Ramos (cell line): Measurements from ENCODE around the gene PPFIBP2.
"Not testable (repeated sequence)": the region's sequence is repeated elsewhere in the genome, so short reads cannot be mapped to it uniquely, and the experiment has no call there.

ENCODE experiments used
- in situ Hi-C: fragments of 300-500 bp; cut with MboI; formaldehyde crosslinking; loops from one replicate; pipeline ENCODE4 v1.14.3; 2022; ENCODE audit warnings: low sequenced_read_pairs; ENCODE audit not compliant: unreplicated experiment

The PPFIBP2 gene

DNA sequence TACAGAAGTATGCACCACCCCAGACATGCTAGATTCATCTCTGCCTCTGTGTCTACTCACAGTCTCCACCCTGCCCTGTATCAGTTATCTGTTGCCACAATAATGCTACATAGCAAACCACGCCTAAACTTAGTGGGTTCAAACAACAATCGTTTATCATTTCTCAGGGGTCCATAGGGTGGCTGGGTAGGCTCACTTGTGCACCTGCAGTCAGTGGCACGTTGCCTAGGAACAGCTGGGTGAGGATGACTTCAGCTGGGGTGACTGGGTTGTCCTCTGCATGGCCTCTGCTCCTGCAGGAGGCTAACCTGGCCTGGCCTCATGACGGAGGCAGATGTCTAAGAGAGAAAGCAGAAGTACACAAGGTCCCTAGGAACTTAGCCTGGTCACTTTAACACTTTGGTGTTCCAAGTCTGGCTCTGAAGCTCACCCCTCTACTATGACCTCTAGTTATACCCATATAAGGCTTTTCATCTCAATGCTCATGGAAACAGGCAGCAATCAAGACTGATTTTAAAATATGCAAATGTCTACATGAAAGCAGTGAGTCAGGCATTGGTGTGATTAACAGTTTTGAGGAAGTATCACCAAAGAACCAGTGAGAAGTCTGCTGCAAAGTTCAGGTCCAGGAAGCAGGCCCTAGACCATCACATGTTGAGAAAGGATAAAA, 17.8 kb upstream of the PPFIBP2 start:
- in situ Hi-C loops = no loop called here

DNA sequence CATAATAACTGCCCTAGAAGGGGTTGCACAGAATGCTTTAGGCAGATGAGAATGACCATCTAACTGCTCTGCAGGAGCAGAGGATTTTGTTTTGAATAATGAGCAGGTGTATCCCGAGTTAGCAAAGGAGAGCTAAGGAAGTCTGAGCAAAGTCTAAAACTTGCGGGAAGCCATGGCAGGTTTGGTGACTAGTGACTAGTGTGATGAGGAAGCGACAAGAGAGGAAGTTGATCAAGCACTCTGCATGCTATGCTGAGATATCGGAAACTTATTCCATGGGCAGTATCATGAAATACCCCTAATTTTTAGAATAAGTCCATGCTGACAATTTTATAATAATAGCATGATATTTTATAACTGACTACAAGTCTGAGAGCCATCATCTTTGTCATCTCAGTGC, 15.6 kb upstream of the PPFIBP2 start:
- in situ Hi-C loops = no loop called here

DNA sequence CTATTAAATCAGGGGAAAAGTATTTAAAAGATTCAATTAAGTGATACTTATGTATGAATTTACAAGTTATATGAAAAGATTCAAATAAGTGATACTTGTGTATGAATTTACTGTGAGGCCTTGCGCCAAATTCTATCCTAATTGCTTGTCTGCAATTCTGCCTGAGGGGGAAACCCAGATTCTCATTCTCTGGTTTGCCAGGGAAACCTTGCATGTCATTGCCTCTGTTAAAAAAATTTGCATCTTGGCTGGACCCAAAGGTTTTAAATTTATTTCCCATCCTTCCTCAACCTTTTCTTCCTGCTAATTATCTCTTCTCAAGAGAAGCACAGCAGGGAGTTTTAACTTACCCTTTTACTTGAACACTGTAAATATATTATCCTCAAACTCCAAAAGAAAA, 14.7 kb upstream of the PPFIBP2 start:
- in situ Hi-C loops = no loop called here

DNA sequence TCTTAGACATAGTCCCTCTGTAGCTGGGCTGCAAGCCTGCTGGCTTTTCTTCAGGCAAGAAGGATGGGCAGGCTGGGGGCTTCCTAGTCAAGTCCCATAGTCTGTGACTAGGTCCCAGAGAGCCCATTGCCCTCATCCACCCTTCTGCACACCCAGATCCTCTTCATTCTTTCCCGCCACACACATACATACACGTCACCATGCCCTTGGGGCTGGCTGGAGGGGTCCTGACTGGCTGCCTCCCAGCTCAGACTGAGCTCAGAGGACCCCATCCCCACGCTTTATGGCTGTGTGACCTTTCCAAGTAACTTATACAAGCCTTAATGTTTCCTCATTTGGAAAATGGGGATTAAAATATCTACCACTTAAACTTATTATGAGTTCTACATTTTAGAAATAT, 13.5 kb upstream of the PPFIBP2 start:
- in situ Hi-C loops = no loop called here

DNA sequence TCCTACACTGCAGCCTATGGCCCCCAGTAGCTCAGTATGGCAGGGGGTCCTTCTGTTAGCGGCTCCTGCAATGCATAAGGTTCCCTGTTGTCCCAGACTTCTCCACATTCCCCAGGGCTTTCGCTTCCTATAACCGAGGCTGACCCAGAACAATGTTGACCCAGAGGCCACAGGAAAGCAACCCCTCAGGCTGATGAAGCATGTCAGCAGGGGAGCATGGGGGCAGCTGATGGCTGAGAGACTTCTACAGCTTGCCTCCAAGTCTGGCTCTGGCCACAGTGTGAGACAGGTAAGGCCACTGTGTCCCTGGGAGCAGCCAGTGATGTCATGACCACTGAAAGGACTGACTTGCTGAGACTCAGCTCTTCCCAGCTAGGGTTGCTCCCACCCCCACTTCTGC, 12.5 kb upstream of the PPFIBP2 start:
- in situ Hi-C loops = no loop called here

DNA sequence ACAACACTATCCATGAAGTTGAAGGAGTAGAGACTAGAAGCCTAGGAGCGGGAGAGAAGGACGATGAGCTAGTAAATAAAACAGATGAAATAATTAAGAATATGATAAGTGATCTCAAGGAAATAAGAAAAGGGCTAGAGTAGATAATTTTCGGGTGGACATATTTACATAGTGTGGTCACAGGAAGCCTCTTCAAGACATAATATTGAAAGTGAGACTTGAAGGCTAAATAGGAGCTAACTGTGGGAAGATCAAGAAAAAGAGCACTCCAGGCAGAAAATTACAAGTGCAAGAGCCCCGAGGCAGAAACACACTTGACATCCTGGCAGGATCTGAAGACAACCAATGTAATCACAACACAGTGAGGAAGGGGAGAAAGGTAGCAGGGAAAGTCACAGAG, 11.9 kb upstream of the PPFIBP2 start:
- in situ Hi-C loops = no loop called here

DNA sequence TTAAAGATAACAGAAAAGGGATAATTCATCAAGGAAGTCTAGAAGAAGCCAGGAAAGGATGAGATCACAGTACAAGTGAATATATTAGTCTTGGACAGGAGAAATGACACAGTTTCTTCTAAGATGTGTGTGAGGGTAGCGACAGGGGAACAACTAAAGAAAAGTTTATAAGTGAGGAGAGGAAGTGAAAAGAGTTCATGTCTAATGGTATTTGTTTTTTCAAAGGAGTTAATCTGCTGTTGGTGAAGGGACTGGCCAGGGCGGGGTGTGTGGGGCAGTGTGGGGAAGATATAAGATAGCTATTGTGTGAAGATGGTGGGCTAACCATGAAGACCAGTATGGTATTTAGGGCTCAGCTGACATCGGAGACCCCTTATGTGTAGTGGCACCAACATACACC, 7.6 kb upstream of the PPFIBP2 start:
- in situ Hi-C loops = no loop called here

DNA sequence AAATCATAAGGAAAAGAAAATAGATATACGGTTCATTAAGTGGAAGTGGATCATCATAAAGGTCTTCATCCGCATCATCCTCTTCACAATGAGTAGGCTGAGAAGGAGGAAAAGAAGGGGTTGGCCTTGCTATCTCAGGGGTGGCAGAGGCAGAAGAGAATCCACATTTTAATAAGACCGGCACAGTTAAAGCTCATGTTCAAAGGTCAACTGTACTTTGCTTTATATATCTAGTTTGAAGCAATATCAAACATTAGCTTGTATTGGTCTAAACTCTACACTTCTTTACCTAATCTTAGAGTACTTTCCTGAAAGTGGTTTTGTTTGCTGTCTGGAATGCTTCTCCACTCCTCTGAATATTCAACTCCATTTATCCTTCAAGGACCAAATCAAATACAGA, 5.7 kb upstream of the PPFIBP2 start:
- in situ Hi-C loops = no loop called here

DNA sequence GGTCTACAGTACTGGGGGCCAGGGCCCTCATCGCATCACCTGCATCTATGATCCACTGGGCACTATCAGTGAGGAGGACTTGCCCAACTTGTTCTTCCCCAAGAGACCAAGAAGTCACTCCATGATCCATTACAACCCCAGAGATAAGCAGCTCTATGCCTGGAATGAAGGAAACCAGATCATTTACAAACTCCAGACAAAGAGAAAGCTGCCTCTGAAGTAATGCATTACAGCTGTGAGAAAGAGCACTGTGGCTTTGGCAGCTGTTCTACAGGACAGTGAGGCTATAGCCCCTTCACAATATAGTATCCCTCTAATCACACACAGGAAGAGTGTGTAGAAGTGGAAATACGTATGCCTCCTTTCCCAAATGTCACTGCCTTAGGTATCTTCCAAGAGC, 3.8 kb upstream of the PPFIBP2 start:
- in situ Hi-C loops = no loop called here

DNA sequence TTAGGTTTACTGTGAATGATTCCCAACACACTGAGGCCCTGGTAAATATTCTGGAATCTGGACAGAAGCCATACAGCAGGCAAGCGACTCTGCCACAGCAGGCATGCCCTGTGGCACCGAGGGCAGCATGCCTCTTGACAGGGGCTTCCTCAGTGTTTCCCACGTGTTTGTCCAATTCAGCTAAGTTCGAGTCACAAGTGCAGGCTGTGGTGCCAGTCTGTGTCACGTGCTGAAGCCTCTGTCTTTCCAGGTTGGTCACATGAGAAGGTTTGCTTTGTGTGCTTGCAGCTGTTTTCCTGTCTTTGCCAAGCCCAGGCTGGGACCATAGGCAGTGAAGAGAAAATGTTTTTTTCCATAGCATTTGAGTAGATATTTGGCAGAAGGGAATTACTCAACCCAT, 2.4 kb upstream of the PPFIBP2 start:
- in situ Hi-C loops = no loop called here

DNA sequence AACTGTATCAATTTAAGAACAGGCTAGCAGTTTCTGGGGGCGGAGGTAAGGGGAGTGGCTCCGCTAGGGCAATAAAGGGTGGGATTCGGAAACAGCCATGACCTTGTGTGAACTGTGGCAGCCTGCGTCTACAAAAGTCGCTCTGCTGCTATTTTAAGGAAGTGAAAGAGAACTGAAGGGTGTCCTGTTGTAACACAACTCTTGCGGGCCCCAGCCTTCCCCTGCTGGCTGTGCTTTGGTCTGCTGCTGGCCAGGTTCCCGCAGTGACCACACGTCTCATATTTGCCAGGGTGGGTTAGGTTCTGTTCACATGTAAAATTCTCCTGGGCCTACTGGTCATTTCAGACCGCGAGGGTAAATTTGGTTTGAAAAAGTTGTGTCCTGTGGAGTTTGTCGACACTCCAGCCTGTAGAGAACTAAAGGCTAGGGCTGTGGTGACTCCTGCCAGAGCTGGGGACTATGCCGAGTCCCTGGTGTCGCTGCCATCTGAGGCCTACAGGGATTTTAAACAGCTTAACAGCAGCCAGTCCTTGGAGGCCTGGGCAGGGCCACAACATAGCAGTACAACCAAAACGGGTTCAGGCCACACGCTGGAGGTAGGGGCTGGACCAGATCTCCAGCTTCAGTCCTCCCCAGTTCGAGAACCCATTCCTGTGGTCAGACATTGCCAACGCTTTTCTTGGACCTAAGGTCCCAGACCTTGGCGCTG, 1.1 kb upstream of the PPFIBP2 start:
- in situ Hi-C loops = no loop called here

DNA sequence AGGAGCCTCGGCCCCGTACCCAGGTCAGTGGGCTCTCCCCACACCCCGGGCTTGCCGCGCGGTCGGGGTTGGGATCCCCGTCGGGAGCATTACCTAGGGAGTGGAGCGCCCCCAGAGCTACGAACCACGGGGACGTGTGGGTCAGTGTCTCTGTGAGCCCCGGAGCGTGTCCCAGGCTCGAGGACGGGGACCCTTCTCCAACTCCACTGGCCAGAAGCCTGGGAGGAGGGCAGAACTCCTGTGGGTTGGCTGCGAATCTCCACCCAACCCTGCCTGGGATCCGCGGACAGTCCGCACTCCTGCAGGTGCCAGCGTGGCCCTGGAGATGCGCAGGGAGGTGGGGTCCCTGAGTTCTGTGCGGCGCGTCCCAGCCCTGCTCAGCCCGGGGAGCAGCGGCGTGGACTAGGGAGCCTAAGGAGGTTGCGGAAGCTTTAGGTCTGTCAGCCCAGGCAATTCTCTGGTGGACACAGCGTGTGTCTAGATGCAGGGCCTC, 346 bp downstream of the PPFIBP2 start:
- in situ Hi-C loops = no loop called here

DNA sequence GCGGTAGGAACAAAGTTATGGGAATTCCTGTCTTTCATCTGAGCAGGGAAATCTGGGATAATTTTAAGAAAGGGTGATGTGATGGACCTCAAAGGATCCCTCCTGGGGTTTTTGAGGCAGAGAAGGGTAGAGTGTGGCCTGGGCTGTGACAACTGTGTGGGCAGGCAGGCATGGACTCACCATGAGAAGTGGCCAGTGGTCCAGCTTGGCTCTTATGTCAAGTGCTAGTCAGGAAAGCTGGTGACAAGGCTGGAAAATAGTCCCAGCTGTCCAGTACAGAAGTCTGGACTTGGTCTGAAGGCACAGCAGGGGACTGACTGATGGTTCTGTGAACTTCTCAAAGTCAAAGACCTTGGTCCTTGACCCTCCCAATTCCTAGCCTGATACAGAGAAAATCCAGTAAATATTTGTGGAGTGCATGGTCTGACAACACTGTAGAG, 1.7 kb downstream of the PPFIBP2 start:
- in situ Hi-C loops = no loop called here

DNA sequence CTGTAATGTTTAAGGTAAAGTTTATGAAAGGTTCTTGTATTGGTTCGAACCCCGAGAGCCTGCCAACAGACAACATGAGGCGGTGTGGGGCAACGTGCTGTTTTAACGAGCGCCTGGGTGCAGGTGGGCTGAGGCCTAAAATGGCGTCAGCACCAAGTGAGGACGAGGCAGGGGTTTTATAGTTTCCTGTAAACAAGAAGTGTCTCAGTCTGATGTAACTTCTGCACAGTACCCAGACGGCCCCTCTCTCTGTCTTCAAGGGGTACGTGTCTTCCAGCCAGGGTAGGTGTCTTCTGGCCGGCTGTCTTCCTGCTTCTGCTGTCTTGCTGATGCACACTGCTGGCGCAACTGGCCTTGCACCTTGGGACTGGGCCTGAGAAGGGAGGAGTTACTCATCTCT, 2.7 kb downstream of the PPFIBP2 start:
- in situ Hi-C loops = no loop called here

DNA sequence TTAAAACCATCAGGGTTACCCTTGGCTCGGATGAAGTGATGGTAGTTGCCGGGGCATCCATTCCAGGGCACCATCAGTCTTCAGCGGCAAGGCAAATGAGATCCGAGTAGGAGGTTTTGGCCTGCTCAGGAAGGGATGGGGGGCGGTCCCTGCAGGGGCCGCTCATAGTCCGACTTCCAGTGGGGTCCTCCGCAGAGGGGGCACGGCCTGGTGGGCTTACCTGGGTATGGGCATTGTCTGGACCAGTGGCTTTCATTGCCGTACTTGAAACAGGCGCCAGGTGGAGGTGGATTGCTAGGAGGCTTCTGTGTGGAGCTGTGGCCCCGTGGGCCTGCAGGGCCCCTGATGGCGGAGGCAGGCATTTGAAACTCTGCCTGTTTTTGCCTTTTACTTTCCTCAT, 3.9 kb downstream of the PPFIBP2 start:
- in situ Hi-C loops = not testable (repeated sequence)

DNA sequence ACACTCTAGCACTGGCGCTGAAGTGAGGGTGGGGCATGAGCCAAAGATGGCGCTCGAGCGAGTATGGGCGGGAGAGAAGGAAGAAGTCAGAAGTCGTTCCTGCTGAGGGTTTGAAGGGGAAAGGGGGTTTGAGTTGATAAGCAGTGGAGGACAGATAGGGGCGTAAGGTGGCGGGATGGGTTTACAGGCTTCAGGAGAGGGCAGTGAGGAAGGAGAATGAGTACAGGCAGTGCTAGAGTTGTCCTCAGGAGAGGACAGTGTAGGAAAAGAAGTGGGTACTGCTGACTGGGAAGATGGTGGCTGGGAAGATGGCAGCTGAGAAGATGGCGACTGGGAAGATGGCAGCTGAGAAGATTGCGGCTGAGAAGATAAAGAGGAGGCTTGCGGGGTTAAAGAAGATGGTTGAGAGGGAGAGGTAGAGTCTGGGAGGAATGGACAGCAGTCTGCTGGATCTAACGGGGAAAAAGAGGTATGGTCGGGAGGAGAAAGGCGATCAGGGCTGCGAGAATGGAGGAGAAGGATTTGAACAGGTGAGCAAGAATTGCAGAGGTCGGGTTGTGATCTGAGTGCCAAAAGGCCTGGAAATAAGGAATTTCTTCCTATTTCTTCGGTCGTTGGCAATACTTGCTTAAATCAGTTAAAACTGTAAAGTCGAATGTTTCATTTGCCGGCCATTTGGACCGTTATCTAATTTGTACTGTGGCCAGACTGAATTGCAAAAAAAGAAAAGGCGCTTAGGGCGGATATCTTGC, 5.2 kb downstream of the PPFIBP2 start:
- in situ Hi-C loops = no loop called here

DNA sequence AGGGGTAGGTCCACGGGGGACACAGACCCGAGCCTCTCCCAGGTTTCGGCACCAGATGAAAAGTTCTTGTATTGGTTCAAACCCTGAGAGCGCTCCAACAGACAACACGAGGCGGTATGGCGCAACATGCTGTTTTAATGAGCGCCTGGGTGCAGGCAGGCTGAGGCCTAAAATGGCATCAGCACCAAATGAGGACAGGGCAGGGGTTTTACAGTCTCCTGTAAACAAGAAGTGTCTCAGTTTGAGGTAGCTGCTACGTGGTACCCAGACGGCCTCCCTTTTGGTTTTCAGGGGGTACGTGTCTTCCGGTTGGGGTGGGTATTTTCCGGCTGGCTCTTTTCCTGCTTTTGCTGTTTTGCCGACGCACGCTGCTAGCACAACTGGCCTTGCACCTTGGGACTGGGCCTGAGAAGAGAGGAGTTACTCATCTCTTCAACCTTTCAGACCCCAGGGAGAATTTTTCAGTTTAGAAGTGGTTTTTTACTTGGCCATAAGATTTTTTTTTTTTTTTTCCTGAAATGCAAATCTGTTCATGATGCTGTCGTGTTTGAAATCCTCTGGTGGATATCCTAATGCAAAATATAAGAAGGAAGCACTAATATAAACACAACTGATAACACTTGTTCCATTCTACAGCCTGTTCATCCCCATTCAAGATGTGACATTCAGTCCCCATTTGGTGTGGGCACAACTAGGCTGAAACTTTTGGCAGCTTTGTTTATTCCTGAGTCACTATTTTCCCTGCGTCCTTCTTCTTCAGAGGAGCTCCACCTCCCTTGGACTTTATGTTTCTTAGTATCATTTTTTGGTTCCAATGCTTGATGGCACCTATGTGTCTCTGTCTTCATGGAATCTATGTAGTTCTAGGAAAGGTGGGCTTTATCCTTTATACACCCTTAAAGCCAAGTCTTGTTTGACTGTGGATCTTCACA, 6.5 kb downstream of the PPFIBP2 start:
- in situ Hi-C loops = no loop called here

DNA sequence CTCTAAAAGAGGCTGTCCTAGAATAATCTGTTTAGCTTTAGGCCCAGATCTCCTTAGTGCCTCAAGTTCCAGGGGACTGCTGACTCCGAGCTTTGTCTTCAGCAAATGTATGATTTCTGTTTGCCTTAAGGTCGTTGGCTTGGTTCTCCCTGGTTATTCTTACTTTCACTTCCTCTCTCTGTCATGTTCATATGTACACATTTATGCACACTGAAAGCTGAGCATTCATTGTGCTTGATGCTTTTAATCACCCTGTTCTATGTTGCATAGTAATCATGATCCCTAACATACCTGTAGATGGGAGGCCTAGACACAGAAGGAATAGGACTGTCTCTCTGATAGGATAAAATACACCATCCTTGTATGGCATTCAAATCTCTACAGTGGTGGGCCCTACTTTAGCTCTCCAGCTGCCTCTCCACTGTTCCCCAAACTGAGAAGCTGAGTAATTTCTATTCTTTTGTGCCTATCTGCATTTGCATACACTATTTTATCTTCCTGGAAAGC, 7.2 kb downstream of the PPFIBP2 start:
- in situ Hi-C loops = no loop called here

DNA sequence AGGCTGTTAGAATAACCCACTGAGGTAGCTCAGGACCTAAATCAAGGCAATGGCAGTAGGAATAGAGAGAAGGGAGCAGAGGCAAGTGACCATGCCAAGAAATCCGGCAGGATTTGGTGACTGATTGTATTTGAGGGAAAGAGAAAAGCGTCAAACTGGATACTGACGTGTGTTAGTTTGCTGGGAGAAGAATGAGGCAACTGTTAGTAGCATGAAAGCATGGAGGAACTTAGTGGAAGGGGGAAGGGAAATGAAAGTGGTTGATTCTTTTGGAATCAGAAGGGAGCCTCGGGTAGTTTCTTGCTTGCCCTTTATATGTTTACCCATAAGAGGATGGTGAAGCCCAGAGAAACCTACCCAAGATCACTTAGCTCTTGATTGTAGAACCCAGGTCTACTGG, 8.3 kb downstream of the PPFIBP2 start:
- in situ Hi-C loops = no loop called here

DNA sequence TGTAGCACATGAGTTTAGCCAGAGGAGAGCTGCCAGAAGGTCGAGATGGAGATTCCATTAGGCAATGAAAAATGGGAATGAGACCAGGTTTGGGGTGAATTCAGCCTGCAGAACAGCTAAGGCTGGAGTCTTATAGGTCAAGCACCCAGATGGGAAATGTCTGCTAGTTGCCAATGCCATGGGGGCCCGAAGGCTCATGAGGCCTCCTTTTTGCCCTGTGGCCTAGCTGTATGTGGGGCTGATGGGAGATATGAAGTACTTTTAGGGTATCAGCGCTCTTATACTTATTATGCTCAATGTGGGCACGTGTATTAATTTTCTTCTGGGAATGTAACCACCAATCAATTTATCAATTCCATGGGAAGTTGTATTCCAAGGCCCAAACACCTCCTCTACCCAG, 8.7 kb downstream of the PPFIBP2 start:
- in situ Hi-C loops = no loop called here
